ENCODE data around the gene MIPEP.
"Not testable (repeated sequence)": the region's sequence is repeated elsewhere in the genome, so short reads cannot be mapped to it uniquely, and the experiment has no call there.

The MIPEP gene

GRCh38 chr13:23761760-23762159 is 127.4 kb downstream of the MIPEP start:
- peaks cover 20 to 37% of the 10 kb centered on the region in 2 donors for H3K36me3 Mint-ChIP-seq
- not testable (repeated sequence) for H3K27ac Mint-ChIP-seq; ATAC-seq (replicated peaks); H3K27me3 Mint-ChIP-seq; H3K4me1 Mint-ChIP-seq; DNase-seq; H3K9me3 Mint-ChIP-seq; H3K4me3 Mint-ChIP-seq

DNA sequence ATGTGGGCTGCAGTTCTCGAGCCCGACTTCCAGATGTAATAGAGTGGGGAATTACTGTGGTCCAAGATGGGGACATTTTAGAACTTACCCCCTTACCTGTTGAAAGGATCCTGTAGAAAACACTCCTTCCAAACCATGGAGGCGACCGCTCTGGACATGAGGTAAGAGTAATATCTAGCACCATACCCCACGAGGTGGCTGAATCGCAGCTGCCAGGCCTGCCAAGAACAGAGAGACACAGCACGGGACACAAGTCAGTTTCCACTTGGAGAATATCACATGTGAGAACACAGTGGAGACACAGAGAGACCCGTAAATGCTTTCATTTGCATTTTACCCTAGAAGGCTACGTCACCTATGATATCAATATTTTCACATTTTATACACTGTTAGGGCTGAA is 129.2 kb downstream of the MIPEP start:
- Mint-ChIP-seq H3K27me3 (no peaks in the 10 kb centered on the region), H3K4me3 (no peak overlapping the region), H3K27ac (no peak overlapping the region), H3K36me3 (peaks cover 26 to 38% of the 10 kb centered on the region in 2 donors), H3K9me3 (no peaks in the 10 kb centered on the region), H3K4me1 (no peaks in the 10 kb centered on the region)
- ATAC-seq (replicated peaks) = no peak
- DNase-seq = no peak

- Mint-ChIP-seq H3K27me3 (peaks cover 0 to 3% of the 10 kb centered on the region in 2 donors), H3K9me3 (no peaks in the 10 kb centered on the region), H3K27ac (no peak overlapping the region), H3K4me1 (no peaks in the 10 kb centered on the region), H3K4me3 (no peak overlapping the region), H3K36me3 (peaks cover 31 to 43% of the 10 kb centered on the region in 2 donors)
- DNase-seq = no peak
- ATAC-seq (replicated peaks) = no peak
These were observed 130.2 kb downstream of the MIPEP start for GRCh38 chr13:23758798-23759527.

- no peaks in the 10 kb centered on the region for H3K9me3 Mint-ChIP-seq
- DNase-seq (no peak), ATAC-seq (replicated peaks) (no peak)
- peaks cover 2 to 3% of the 10 kb centered on the region in 2 donors for H3K27me3 Mint-ChIP-seq
- H3K4me3 Mint-ChIP-seq = no peak overlapping the region
- peaks cover 37 to 42% of the 10 kb centered on the region in 2 donors for H3K36me3 Mint-ChIP-seq
- H3K27ac Mint-ChIP-seq = no peak overlapping the region
- peaks cover 5 to 19% of the 10 kb centered on the region in 2 donors for H3K4me1 Mint-ChIP-seq
These were observed 134.2 kb downstream of the MIPEP start for GRCh38 chr13:23754997-23755396.

DNA sequence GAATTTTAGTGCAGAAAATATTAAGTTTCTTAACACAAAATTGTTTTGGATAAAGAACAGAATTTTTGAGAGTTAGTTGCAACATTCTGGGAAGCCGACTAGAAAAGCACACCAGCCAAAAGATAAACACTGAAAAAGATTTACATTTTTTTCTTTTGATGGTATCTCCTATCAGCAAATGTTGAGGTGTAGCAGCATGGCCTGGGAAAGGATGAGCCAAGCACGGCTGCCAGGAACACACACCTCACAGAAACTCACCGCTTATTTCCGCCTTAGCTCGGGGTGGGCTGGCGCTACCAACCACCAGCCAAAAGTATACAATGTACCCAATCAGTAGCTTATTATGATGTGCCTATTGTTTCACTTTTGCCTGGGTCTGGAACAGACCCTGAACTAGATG is 134.7 kb downstream of the MIPEP start:
- H3K4me1 Mint-ChIP-seq = peaks cover 5 to 19% of the 10 kb centered on the region in 2 donors
- ATAC-seq (replicated peaks) = no peak
- no peak for DNase-seq
- H3K9me3 Mint-ChIP-seq = no peaks in the 10 kb centered on the region
- no peak overlapping the region for H3K4me3 Mint-ChIP-seq
- H3K27me3 Mint-ChIP-seq = peaks cover 3 to 6% of the 10 kb centered on the region in 2 donors
- H3K36me3 Mint-ChIP-seq = peaks cover 35 to 42% of the 10 kb centered on the region in 2 donors
- H3K27ac Mint-ChIP-seq = no peak overlapping the region

DNA sequence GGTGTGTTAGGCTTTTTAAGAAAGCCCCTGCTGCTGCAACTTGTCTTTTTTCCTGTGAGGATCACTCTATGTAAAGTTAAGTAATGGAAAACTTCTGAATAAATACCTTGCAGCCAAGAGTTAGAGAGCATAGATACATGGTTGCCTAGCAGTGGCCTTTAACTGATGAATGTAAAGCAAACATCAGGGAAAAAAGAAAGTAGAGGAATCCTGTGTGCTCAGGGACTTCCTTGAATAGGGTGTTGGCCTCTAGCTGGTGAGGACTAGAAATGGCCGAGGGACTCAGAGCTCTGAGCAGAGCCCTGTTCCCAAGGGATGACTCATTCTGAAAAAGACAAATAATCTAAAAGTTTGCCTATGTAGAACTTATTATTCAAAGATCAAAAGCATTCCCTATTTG is 135.7 kb downstream of the MIPEP start:
- no peak overlapping the region for H3K27ac Mint-ChIP-seq
- ATAC-seq (replicated peaks) = no peak
- H3K4me1 Mint-ChIP-seq = peaks cover 7 to 23% of the 10 kb centered on the region in 2 donors
- H3K27me3 Mint-ChIP-seq = peaks cover 3 to 6% of the 10 kb centered on the region in 2 donors
- no peak for DNase-seq
- H3K4me3 Mint-ChIP-seq = no peak overlapping the region
- H3K9me3 Mint-ChIP-seq = no peaks in the 10 kb centered on the region
- H3K36me3 Mint-ChIP-seq = peaks cover 26 to 32% of the 10 kb centered on the region in 2 donors

- Mint-ChIP-seq H3K9me3 (no peaks in the 10 kb centered on the region), H3K27me3 (peaks cover 3 to 6% of the 10 kb centered on the region in 2 donors), H3K4me3 (no peak overlapping the region), H3K27ac (no peak overlapping the region), H3K36me3 (peaks cover 24 to 32% of the 10 kb centered on the region in 2 donors), H3K4me1 (peaks cover 10 to 29% of the 10 kb centered on the region in 2 donors)
- ATAC-seq (replicated peaks) = peak; percentile 68 to 75
- DNase-seq = no peak
These were observed 136.8 kb downstream of the MIPEP start for GRCh38 chr13:23752111-23753001.

DNA sequence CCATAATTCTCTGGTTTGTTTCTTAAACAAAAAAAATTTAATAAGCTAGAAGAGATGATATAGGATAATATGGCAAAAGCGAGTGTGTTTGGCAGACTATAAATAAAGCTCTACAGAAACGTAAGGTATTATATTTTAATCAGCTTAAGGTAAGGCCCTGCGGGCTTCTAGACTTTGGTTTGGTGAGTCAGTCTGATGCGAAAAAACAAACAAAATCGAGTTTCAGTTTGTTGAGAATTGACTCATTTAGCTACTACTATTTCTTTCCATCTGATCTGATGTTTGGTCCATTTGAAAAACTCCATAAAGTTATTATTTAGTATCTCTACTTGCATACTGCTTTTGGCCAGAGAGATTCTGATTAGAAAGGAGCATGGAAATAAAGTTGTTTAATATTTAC is 138.0 kb downstream of the MIPEP start:
- DNase-seq (no peak), ATAC-seq (replicated peaks) (no peak)
- Mint-ChIP-seq H3K4me1 (peaks cover 12 to 29% of the 10 kb centered on the region in 2 donors), H3K9me3 (no peaks in the 10 kb centered on the region), H3K36me3 (peaks cover 21 to 30% of the 10 kb centered on the region in 2 donors), H3K27ac (no peak overlapping the region), H3K27me3 (peaks cover 6% of the 10 kb centered on the region in 2 donors), H3K4me3 (no peak overlapping the region)

DNA sequence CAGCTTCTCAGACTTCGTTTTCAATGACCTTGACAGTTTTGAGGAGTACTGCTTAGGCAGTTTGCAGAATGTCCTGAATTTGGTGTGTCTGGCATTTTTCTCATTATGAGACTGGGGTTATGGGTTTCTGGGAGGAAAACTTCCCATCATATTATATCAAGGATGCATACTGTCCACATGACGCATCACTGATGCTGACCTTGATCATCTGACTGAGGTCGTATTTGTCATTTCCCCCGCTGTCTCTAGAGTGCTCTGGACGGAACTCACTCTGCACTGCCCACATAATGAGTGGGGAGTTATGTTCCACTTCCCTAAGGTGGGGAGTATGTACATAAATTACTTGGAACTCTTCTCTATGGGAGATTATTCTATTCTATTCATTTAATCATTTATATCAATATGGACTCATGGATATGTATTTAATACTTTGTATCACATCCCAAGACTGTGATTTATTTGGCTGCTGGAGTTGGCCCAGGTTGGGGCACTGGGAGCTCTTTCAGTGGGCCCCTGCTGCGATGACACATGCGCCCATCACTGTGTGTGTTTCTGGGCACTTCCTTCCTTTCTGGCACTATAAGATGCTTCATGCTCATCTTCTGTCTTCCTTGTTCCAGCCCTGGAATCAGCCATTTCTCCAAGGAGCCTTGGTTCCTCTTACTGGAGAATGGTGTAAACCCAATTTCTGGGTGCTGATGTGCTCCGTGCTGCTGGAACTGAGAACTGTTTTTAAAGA is 138.6 kb downstream of the MIPEP start:
- Mint-ChIP-seq H3K4me3 (no peak overlapping the region), H3K27ac (no peak overlapping the region), H3K27me3 (peaks cover 6% of the 10 kb centered on the region in 2 donors), H3K9me3 (no peaks in the 10 kb centered on the region), H3K4me1 (peaks cover 12 to 29% of the 10 kb centered on the region in 2 donors), H3K36me3 (peaks cover 21 to 30% of the 10 kb centered on the region in 2 donors)
- DNase-seq = no peak
- no peak for ATAC-seq (replicated peaks)

DNA sequence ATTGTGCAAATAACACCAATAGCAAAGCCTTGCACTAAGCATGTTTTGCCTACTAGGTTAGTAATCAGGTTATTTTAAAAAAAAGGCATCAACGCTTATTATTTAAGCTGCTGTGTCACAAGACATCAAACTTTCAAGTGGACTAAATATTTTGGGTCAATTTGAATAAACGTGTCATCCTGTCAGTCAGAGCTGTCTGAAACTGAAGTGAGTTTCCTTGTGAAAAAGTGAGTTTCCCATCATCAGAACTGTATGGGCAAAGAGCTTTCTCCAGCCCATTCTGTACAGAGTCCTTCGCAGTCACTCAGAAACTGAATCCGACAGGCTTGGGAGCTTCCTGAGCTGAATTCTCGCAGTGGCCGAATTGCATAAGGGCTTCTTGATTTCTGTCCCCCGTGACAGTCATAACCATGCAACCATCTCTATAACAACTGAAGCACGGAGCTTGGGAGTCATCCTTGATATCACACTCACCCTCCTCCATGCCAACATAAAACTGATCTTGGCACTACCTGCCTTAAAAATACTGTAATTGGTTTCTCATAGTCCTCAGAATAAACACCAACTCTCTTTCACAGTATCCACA is 139.8 kb downstream of the MIPEP start:
- H3K27ac Mint-ChIP-seq = no peak overlapping the region
- H3K4me3 Mint-ChIP-seq = no peak overlapping the region
- peaks cover 13 to 22% of the 10 kb centered on the region in 2 donors for H3K36me3 Mint-ChIP-seq
- H3K4me1 Mint-ChIP-seq = peaks cover 12 to 29% of the 10 kb centered on the region in 2 donors
- ATAC-seq (replicated peaks) = no peak
- peaks cover 3 to 6% of the 10 kb centered on the region in 2 donors for H3K27me3 Mint-ChIP-seq
- no peak for DNase-seq
- H3K9me3 Mint-ChIP-seq = no peaks in the 10 kb centered on the region

DNA sequence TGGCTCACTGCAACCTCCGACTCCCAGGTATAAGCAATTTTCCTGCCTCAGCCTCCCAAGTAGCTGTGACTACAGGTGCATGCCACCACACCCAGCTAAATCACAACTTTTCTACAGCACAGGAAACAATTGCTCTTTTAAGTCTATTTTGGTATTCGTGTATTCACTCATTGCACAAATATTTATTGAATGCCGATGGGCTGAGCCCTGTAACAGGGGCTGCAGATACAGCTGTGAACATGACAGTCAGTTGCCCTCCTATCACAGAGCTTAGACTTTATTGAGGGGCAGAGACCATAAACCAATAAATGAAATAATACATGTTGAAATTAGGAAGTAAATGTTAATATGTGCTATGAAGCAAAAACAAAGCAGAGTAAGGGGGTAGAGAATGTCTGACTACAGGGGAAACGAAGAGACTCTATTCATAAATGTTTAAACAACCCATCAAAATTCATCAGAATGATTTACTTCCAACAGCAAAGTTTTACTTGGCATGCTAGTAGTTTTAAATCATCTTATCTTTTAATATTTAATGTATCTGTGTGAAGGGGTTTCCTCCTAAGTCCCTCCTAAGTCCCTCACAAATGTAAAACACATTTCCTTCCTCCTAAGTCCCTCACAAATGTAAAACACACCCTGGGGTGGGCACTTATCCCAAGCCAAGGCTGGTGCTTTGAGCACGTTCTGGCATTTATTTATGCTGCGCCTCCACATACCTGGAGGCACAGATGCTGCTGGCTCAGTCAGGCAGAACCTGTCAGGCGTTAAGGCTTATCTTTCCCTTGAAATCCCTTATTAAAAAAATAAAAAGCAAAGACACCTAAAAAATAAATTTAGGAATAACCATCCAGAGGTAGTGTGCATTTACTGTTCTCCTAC is 140.8 kb downstream of the MIPEP start:
- no peak for DNase-seq
- no peak for ATAC-seq (replicated peaks)

DNA sequence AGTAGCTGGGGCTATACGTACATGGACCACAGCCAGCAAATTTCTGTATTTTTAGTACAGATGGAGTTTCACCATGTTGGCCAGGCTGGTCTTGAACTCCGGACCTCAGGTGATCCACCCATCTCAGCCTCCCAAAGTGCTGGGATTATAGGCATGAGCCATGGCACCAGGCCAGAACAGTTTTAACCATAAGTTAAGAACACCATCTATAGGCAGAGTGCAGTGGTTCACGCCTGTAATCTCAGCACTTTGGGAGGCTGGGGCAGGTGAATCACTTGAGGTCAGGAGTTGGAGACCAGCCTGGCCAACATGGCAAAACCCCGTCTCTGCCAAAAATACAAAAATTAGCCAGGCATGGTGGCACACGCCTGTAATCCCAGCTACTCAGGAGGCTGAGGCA is 143.1 kb downstream of the MIPEP start:
- H3K4me3 Mint-ChIP-seq; ATAC-seq (replicated peaks); H3K27ac Mint-ChIP-seq; H3K27me3 Mint-ChIP-seq; H3K9me3 Mint-ChIP-seq; DNase-seq: not testable (repeated sequence)
- peaks cover 13 to 26% of the 10 kb centered on the region in 2 donors for H3K36me3 Mint-ChIP-seq
- H3K4me1 Mint-ChIP-seq = peaks cover 6 to 24% of the 10 kb centered on the region in 2 donors

More for the DNA sequence above, 140.8 kb downstream of the MIPEP start:
- no peaks in the 10 kb centered on the region for H3K9me3 Mint-ChIP-seq
- no peak overlapping the region for H3K4me3 Mint-ChIP-seq
- H3K4me1 Mint-ChIP-seq = peaks cover 10 to 30% of the 10 kb centered on the region in 2 donors
- no peak overlapping the region for H3K27ac Mint-ChIP-seq
- peaks cover 3 to 6% of the 10 kb centered on the region in 2 donors for H3K27me3 Mint-ChIP-seq
- peaks cover 13 to 26% of the 10 kb centered on the region in 2 donors for H3K36me3 Mint-ChIP-seq

DNA sequence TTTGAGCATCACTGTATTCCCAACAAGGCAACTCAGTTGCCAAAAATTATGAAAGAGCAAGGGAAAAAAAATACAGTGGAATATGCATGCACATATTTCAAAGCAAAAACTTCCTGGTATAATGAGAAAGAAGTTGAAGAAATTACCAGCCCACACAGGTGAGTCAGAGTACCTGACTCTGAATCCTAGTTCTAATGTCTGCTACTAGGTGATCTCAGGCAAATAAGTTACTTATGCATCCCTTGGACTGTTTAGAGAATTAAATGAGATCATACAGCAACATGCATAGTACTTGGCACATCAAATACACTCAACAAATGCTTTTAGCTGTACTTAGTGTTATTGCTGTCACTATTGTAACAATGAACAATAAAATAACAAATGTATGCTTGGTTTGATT is 144.9 kb downstream of the MIPEP start:
- Mint-ChIP-seq H3K9me3 (peaks cover 0 to 1% of the 10 kb centered on the region in 2 donors), H3K4me1 (peaks cover 6 to 24% of the 10 kb centered on the region in 2 donors), H3K27me3 (peaks cover 0 to 3% of the 10 kb centered on the region in 2 donors), H3K36me3 (peaks cover 8 to 22% of the 10 kb centered on the region in 2 donors), H3K4me3 (no peak overlapping the region), H3K27ac (no peak overlapping the region)
- DNase-seq (no peak), ATAC-seq (replicated peaks) (no peak)
